ENCODE data around the gene GUCA2B.

DNA sequence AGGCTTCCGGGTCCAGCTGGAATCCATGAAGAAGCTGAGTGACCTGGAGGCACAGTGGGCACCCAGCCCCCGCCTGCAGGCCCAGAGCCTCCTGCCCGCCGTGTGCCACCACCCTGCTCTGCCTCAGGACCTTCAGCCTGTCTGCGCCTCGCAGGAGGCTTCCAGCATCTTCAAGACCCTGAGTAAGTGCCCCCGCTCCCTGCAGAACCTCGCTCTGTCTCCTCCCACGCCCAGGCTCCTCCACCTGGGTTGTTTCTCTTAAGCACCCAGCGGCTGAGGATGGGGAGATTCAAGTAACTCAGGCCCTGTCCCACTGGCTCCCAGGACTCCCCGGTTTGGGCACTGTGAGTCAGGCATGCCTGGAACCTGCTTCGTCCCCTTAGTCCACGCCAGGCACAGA is 1.5 kb downstream of the GUCA2B start:
- TF ChIP-seq, protein P1, sequence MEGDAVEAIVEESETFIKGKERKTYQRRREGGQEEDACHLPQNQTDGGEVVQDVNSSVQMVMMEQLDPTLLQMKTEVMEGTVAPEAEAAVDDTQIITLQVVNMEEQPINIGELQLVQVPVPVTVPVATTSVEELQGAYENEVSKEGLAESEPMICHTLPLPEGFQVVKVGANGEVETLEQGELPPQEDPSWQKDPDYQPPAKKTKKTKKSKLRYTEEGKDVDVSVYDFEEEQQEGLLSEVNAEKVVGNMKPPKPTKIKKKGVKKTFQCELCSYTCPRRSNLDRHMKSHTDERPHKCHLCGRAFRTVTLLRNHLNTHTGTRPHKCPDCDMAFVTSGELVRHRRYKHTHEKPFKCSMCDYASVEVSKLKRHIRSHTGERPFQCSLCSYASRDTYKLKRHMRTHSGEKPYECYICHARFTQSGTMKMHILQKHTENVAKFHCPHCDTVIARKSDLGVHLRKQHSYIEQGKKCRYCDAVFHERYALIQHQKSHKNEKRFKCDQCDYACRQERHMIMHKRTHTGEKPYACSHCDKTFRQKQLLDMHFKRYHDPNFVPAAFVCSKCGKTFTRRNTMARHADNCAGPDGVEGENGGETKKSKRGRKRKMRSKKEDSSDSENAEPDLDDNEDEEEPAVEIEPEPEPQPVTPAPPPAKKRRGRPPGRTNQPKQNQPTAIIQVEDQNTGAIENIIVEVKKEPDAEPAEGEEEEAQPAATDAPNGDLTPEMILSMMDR (conservative IDR thresholded peaks at IDR 0.05; ENCODE audit: low read length), result no peak
- no peak for TF ChIP-seq EZH2phosphoT487 (IDR thresholded peaks at IDR 0.05; ENCODE audit: borderline replicate concordance, low read depth, low read length)
